Activated effector memory CD4-positive, alpha-beta T cell treated with anti-CD3 and anti-CD28 coated beads, Interleukin-2, amount 50 U/mL, for 16 hours (primary cell): ENCODE results near the gene OR10X1.

Experiments
- DNase-seq: peaks from one replicate; pipeline ENCODE4 v3.0.0-alpha.2; 2020

The OR10X1 gene, protein sequence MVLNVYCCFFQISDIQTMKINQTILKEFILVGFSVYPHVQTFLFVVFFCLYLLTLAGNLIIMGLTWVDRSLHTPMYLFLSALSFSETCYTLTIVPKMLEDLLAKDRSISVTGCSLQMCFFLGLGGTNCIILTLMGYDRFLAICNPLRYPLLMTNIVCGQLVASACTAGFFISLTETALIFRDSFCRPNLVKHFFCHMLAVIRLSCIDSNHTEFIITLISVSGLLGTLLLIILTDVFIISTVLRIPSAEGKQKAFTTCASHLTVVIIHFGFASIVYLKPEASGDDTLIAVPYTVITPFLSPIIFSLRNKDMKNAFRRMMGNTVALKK

GRCh38 chr1:158579733-158580132 lies at the start of gene OR10X1:
Gene OR10X1 (minus strand): TSS chr1:158579899. CDS start chr1:158579899, 0 bp downstream.
- DNase-seq = no peak

DNA sequence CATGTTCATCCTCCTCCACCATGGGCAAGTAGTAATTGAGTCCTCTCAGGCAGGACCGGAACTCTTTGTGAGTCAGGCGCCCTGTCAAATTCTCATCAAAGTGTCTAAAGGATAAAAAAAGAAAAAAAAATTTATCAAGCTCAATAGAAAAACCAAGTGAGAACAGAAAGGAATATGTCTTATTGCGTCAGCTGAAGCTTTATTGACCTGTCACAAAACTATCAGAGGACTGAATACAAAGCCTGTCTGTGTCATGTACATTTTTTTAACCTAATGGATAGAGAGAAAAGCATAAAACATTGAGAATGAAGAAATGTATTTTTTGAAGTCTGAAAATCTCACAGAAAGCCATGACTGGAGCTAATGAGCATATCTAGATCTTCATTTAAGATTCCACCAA lies 34.1 kb upstream of the OR10X1 start:
- no peak for DNase-seq

- DNase-seq = no peak
Measured at GRCh38 chr1:158611916-158612315, 32.2 kb upstream of the OR10X1 start.

GRCh38 chr1:158607296-158607695 lies 27.6 kb upstream of the OR10X1 start:
- DNase-seq = no peak

- no peak for DNase-seq
Measured at GRCh38 chr1:158604968-158605367, 25.3 kb upstream of the OR10X1 start, which contains the start of gene OR10Z1. Gene OR10Z1 (plus strand): TSS chr1:158605268. CDS start chr1:158606439, 1,171 bp downstream.

DNA sequence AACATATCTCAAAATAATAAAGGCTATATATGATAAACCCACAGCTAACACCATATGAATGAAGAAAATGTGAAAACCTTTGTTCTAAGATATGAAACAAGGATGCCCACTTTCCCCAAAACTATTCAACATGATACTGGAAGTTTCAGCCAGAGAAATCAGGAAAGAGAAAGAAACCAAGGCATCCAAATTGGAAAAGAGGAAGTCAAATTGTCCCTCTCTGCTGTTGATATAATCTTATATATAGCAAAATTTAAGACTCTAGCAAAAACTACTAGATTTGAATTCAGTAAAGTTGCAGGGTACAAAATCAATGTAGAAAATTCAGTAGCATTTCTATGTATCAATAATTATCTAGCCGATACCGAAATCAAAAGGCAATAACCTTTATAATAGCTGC lies 21.0 kb upstream of the OR10X1 start:
- no peak for DNase-seq

- DNase-seq = no peak
Measured at GRCh38 chr1:158586942-158587341, 7.2 kb upstream of the OR10X1 start.

- DNase-seq = no peak
Measured at GRCh38 chr1:158583962-158584361, 4.3 kb upstream of the OR10X1 start.

DNA sequence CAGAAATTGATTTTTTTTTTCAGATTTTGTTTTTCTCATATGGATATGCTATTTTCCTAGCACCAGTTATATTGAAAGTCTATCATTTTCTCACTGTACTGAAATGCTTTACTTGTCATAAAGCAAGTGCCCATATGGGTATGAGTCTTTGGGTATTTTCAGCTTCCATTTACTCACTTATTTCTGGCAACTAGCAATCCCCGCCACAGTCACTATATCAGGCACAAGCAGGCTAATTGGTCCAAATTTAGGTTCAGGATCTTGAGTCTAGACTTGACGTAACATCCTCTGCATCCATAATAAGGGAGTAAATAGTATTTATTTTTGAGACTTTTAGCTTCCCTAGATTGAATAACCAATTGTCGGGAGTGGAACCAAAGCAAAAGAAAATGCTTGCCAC lies 2.1 kb downstream of the OR10X1 start:
- DNase-seq = no peak

GRCh38 chr1:158572226-158572625 lies 7.5 kb downstream of the OR10X1 start:
- no peak for DNase-seq

DNA sequence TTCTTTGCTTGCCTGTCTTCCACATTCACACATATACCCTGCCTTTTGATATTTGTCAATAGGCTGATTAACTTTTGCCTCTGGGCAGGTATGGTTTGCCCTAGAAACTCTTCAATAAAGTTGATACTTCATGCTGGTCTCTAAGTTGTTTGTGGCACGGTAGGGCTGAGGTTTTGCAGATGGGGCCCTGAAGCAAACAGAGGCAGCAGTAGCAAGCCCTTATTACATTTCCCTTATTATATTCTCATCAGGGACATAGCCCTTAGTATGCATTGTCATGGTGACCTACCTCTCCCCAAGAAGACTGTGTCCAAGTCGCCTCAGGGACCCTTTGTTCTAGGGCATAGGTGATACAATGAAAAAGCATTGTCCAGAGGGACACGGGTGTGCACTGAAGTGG lies 9.2 kb downstream of the OR10X1 start, which contains the start of gene OR6P1:
Gene OR6P1 (minus strand): TSS at position 101 of the 400 bp plus-strand sequence. CDS start 6,976 bp downstream, outside the sequence.
- no peak for DNase-seq

- DNase-seq = no peak
Measured at GRCh38 chr1:158564608-158565007, 15.1 kb downstream of the OR10X1 start.

DNA sequence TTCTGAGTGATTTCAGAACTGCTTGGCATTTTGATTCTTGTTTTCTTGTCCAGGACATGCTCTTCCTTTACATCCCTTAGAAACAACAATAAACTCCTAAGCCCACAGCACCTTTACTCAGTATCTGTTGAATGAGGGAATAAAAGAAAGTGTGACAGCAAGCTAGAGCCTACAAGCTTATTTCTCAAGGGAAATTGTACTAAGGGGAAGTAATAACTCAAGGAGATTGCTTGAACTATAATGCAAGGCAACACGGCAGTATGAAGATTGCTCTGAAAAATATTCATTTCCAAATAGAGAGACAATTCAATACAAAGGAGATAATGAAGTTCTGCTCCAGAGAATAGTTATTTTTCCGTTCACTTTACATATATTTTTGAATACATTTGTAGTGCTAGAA lies 15.8 kb downstream of the OR10X1 start:
- DNase-seq = no peak

- no peak for DNase-seq
Measured at GRCh38 chr1:158559696-158560095, 20.0 kb downstream of the OR10X1 start.

GRCh38 chr1:158554352-158554751 lies 25.3 kb downstream of the OR10X1 start, which contains the start of gene OR6Y1:
Gene OR6Y1 (minus strand): TSS chr1:158554405. CDS start chr1:158548105, 6,300 bp downstream.
- DNase-seq = no peak

GRCh38 chr1:158552296-158552695 lies 27.4 kb downstream of the OR10X1 start:
- DNase-seq = no peak

- no peak for DNase-seq
Measured at GRCh38 chr1:158547533-158547932, 32.2 kb downstream of the OR10X1 start.

DNA sequence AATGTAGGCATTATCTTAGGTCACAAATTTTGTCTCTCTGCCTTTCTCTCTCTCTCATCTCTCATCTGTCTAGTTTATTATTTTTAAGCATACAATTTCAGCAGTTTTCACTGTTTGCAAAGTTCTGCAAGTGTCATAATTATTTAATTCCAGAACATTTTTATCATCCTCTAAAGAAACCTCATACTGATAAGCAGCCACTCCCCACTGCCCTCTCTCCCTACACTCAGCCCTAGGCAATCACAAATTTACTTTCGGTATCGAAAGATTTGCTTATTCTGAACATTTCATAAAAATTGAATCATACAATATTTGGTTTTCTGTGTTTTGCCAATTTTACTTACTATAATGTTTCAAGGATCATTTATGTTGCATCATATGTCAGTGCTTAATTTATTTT lies 42.1 kb downstream of the OR10X1 start:
- DNase-seq = no peak

DNA sequence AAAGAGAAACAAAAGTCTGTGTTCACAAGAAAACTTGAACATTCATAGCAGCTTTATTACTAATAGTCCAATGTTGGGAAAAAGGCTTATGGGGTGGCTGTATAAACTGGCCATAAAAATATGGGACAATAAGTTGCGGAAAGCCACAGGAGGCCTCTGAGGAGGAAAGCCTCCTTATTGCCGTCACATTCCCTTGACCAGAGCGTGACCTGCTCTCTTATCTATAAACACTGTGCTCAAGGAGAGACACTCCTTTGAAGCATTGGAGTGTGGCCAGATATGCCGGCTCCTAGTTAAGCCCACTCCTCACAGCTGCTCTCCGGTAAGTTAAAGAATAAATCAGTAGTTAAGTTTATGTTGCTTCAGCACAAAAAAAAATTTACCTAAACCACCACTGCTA lies 45.2 kb downstream of the OR10X1 start:
- no peak for DNase-seq
